Adrenal gland (tissue), 5 donors: Measurements from ENCODE around the gene CNN3.

ENCODE experiments used
- POLR2A ChIP-seq, 2 donors: fragments of 450-650 bp; IDR thresholded peaks; one replicate each; pipeline ENCODE4 v1.6.1; 2017; ENCODE audit warnings: antibody characterized with exemption in 2 of 2, mild to moderate bottlenecking in 2 of 2, moderate library complexity in 1 of 2
- TF ChIP-seq, protein P1 (sequence below), 6 experiments: fragments of 450-650 bp in 4 of 6; fragments of 200-600 bp in 2 of 6; sonication (generic) in 1 of 6; IDR thresholded peaks; 1 replicate in 5 of 6; 2 replicates in 1 of 6; pipeline versions ENCODE4 v1.5.1 to v1.8.0; 2016 to 2021; ENCODE audit warnings: antibody characterized with exemption in 6 of 6, mild to moderate bottlenecking in 2 of 6, moderate library complexity in 1 of 6
- donor health status: DM: no; HTN: no; CAD: no.

DNA sequence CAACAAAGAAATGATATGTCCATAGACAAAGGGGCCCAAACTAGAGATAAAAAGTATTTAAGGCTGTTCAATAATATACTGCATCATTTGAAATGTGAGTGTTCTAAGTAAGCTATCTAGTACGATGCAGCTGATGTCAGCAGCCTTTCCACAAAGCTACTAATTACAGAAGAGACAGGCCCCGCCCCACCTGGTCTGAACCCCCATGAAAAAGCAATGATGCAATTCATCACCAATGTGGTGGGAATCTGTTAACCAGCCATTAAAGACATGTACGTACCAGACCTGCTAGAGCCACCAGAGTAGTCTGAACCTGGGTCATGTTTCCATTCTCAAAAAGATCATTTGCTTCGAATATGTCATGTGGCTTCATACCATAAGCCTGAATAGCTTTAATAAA, 25.1 kb downstream of the CNN3 start:
- TF ChIP-seq, protein P1, sequence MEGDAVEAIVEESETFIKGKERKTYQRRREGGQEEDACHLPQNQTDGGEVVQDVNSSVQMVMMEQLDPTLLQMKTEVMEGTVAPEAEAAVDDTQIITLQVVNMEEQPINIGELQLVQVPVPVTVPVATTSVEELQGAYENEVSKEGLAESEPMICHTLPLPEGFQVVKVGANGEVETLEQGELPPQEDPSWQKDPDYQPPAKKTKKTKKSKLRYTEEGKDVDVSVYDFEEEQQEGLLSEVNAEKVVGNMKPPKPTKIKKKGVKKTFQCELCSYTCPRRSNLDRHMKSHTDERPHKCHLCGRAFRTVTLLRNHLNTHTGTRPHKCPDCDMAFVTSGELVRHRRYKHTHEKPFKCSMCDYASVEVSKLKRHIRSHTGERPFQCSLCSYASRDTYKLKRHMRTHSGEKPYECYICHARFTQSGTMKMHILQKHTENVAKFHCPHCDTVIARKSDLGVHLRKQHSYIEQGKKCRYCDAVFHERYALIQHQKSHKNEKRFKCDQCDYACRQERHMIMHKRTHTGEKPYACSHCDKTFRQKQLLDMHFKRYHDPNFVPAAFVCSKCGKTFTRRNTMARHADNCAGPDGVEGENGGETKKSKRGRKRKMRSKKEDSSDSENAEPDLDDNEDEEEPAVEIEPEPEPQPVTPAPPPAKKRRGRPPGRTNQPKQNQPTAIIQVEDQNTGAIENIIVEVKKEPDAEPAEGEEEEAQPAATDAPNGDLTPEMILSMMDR (IDR thresholded peaks at IDR 0.05) = no peak
- TF ChIP-seq POLR2A (IDR thresholded peaks at IDR 0.05) = no peak
